PFSK-1 (cell line): ENCODE measurements around the gene MAFG.

Source experiments
- FOXP2 ChIP-seq: optimal IDR thresholded peaks from 2 replicates; pipeline ENCODE3; 2011; ENCODE audit warnings: borderline replicate concordance, control low read depth, inconsistent platforms; ENCODE audit not compliant: insufficient read depth; ENCODE audit errors: extremely low read length, extremely low read depth
- POLR2AphosphoS5 ChIP-seq: IDR thresholded peaks from 2 replicates; pipeline ENCODE4 v1.6.1; 2012; ENCODE audit warnings: low read depth, mild to moderate bottlenecking, control low read depth, low read length, moderate library complexity
- SIN3A ChIP-seq: IDR thresholded peaks from 2 replicates; pipeline ENCODE4 v1.6.1; 2012; ENCODE audit warnings: mild to moderate bottlenecking, low read length, moderate library complexity, borderline replicate concordance; ENCODE audit not compliant: insufficient read depth
- TAF1 ChIP-seq: IDR thresholded peaks from 2 replicates; pipeline ENCODE4 v1.6.1; 2012; ENCODE audit warnings: low read length, control low read depth, borderline replicate concordance; ENCODE audit not compliant: insufficient read depth
- TF ChIP-seq, protein P1 (sequence below), 2 experiments: IDR thresholded peaks; 2 replicates each; pipeline versions ENCODE4 v1.6.1 to v1.8.0; 2011 to 2012; ENCODE audit warnings: low read depth in 2 of 2, low read length in 2 of 2, control low read depth in 1 of 2, inconsistent platforms in 1 of 2, mild to moderate bottlenecking in 1 of 2, moderate library complexity in 1 of 2; ENCODE audit not compliant: insufficient read depth in 1 of 2

Gene MAFG

GRCh38 chr17:81934850-81935708 lies 7.5 kb upstream of the MAFG start:
- no peak for TF ChIP-seq TAF1
- no peak for TF ChIP-seq FOXP2
- TF ChIP-seq SIN3A = no peak
- TF ChIP-seq POLR2AphosphoS5 = no peak
- TF ChIP-seq, protein P1, sequence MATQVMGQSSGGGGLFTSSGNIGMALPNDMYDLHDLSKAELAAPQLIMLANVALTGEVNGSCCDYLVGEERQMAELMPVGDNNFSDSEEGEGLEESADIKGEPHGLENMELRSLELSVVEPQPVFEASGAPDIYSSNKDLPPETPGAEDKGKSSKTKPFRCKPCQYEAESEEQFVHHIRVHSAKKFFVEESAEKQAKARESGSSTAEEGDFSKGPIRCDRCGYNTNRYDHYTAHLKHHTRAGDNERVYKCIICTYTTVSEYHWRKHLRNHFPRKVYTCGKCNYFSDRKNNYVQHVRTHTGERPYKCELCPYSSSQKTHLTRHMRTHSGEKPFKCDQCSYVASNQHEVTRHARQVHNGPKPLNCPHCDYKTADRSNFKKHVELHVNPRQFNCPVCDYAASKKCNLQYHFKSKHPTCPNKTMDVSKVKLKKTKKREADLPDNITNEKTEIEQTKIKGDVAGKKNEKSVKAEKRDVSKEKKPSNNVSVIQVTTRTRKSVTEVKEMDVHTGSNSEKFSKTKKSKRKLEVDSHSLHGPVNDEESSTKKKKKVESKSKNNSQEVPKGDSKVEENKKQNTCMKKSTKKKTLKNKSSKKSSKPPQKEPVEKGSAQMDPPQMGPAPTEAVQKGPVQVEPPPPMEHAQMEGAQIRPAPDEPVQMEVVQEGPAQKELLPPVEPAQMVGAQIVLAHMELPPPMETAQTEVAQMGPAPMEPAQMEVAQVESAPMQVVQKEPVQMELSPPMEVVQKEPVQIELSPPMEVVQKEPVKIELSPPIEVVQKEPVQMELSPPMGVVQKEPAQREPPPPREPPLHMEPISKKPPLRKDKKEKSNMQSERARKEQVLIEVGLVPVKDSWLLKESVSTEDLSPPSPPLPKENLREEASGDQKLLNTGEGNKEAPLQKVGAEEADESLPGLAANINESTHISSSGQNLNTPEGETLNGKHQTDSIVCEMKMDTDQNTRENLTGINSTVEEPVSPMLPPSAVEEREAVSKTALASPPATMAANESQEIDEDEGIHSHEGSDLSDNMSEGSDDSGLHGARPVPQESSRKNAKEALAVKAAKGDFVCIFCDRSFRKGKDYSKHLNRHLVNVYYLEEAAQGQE (IDR thresholded peaks at IDR 0.05; ENCODE audit: insufficient read depth in 1 of 2, low read depth in 2 of 2, low read length in 2 of 2) = no peak

DNA sequence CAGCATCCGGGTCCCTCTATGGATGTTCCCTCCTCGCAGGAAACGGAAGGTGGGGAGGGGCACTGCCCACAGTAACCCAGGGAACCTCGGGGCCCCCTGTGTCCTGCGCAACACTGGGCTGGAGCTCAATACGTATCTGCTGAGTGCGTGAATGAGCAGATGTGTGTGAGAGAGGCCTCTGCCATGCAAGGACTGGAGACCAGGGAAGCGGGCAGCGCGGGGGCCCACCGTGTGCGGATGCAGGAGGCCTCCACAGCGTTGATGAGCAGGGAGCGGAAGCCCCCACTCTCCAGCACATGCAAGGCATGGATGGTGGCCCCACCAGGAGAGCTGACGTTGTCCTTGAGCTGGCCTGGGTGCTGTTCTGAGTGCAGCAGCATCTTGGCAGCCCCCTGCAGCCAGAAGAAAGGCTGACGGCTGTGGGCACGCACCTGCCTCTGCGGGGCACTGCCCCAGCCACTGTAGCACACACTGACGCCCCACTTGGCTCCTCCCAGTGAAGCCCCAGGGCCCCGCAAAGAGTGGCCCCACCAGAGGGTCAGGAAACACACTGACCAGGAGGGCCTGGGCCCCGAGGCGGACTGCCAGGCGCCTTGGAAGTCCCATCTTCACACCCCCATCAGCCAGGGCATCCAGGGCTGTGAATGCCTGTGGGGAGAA lies 6.7 kb upstream of the MAFG start:
- TF ChIP-seq, protein P1 (IDR thresholded peaks at IDR 0.05; ENCODE audit: insufficient read depth in 1 of 2, low read depth in 2 of 2, low read length in 2 of 2) = no peak
- no peak for TF ChIP-seq FOXP2
- TF ChIP-seq POLR2AphosphoS5 = no peak
- no peak for TF ChIP-seq TAF1
- TF ChIP-seq SIN3A = no peak

DNA sequence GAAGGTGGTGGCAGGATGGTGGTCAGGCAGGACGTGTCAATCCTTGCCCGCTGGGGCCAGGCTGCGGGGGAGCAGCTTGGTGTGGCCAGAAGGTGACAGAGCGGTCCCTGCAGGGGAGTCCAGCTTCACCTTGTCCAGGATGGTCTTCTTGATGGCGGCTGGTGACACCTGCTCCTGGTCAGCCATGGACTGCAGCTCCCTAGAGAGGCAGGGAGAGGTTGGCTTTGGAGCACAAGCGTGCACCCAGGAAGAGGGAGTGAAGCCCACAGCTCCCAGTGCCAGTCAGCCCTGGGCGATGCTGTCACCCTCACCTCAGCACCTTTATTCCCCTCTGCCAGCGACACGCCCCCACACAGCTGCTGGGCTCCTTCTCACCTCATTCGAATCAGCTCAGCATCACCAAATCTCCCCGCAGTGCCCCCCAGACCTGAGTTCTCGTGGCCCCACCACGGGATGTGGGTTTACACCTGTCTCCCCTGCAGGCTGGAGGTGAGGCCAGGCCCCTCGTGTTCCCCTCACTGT lies 5.7 kb upstream of the MAFG start:
- TF ChIP-seq POLR2AphosphoS5 (no peak; the same call in 1 of the 2 replicates), FOXP2 (no peak), SIN3A (no peak), TAF1 (no peak)
- TF ChIP-seq, protein P1 (IDR thresholded peaks at IDR 0.05; ENCODE audit: insufficient read depth in 1 of 2, low read depth in 2 of 2, low read length in 2 of 2) = no peak

GRCh38 chr17:81932333-81932983 lies 4.9 kb upstream of the MAFG start:
- TF ChIP-seq FOXP2 = no peak
- no peak for TF ChIP-seq TAF1
- TF ChIP-seq POLR2AphosphoS5 = no peak
- TF ChIP-seq, protein P1 (IDR thresholded peaks at IDR 0.05; ENCODE audit: insufficient read depth in 1 of 2, low read depth in 2 of 2, low read length in 2 of 2) = no peak
- no peak for TF ChIP-seq SIN3A
